Fibroblast of skin of abdomen (primary cell): ENCODE data around the gene APOL5. TPM values are rescaled to one million over a fixed set of nuclear protein-coding genes. Genes with fewer than 3 reads are reported as not detected.
"Not testable (repeated sequence)": the region's sequence is repeated elsewhere in the genome, so short reads cannot be mapped to it uniquely, and the experiment has no call there.

Source experiments
- DNase-seq: peaks from one replicate; pipeline ENCODE4 v3.0.0-alpha.2; 2013
- polyA plus RNA-seq, 2 experiments: library from polyadenylated mRNA; unstranded; fragments of 120-200 nt; gene quantifications; one replicate each; pipeline ENCODE4 v1.2.1, GENCODE V29; 2013; ENCODE audit not compliant: insufficient read length in 2 of 2

The APOL5 gene
- not detected for polyA plus RNA-seq (2013, experiment 1 of 2; ENCODE audit: insufficient read length)
- polyA plus RNA-seq (2013, experiment 2 of 2; ENCODE audit: insufficient read length), result not detected

GRCh38 chr22:35717572-35717971 lies at the start of gene APOL5:
TSS of gene APOL5 (plus strand) at chr22:35717872. CDS start at chr22:35717872, 0 bp downstream.
- no peak for DNase-seq

DNA sequence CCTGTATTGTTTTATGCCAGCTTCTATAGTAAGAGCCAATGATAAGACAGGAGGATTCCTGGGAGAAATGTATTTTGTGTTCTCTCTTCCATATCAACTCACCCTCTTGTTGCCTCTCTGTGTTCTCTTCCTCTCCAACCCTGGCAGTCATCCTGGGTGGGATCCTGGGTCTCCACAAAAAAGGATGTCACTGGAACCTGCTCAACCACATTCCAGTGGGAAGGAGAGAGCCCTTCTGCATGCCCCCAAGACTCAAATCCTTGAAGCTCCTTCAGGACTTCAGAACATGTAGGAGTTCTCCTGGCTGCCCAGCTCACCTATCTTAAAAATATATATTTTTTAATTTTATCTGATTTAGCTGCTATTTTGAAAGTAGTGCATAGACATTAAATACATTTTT lies 43.3 kb upstream of the APOL5 start:
- DNase-seq, result no peak

DNA sequence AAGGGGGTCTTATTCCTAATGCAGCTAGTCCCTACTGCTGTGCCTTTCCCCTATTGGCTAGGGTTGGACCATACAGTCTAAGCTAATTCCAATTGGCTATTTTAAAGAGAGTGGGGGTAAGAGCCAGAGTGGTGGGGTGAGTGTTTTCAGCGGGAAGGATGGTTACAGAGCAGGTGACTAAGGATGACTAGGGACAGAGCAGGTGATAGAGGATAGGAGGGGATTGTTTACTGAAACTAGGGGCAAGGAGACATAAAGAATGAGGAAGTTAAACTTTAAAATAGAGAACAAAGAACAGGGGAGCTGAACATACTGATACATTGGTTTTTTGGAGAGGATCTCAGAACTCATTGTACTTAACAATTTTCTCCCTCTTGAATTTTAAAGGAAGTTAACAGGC lies 41.6 kb upstream of the APOL5 start:
- DNase-seq, result not testable (repeated sequence)

DNA sequence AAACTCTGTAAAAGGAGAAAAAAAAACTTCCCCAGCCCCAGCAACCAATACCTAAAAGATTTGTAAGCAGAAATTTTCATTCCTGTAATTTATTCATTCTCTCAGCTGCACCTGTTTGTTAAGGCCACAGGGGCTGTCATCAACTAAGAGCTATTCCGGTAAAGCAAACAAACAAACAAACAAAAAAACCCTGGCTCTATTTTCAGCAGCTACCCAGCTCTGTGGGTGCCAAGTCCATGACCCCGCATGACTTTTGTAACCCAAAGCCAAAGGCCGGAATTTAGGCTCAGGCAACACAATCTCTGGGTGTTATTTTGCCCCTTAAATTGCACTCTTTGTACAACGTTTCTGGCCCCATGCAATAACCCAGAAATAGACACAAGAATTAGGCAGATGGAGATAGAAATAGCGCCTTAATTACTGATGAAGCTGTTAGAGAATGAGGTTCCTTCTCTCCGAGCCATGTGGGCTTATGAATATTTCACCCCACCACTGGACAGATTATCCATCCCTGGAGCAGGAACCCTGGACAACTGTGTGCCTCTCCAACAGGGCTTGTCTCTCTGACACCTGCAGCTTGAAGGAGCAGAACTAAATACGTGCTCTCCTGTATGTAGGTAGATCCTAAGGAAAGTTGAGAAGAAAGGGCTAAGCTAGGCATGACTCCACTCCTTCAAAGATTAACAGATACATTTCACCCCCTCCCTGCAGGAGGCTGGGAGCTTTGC lies 40.0 kb upstream of the APOL5 start:
- DNase-seq, result no peak

DNA sequence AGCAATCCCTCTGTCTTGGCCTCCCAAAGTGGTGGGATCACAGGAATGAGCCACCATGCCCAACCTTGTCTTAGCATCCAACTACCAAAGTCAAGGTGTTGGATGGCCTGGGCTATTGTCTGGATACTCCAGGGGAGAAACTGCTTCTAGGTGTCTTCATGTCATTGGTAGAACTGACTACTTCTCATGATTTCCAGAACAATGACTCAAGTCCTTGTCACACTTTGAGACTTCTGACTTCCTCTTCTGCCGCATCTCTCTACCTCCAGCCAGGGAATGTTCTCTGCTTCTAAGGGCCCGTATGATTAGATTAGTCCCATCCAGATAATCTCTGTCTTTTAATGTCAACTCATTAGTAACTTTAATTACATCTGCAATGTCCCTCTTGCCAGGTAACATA lies 38.8 kb upstream of the APOL5 start:
- no peak for DNase-seq

- DNase-seq, result not testable (repeated sequence)
Measured at GRCh38 chr22:35679492-35679891, 38.2 kb upstream of the APOL5 start.

GRCh38 chr22:35681454-35682052 lies 36.1 kb upstream of the APOL5 start:
- DNase-seq, result no peak

- no peak for DNase-seq
Measured at GRCh38 chr22:35683560-35683959, 34.1 kb upstream of the APOL5 start.

DNA sequence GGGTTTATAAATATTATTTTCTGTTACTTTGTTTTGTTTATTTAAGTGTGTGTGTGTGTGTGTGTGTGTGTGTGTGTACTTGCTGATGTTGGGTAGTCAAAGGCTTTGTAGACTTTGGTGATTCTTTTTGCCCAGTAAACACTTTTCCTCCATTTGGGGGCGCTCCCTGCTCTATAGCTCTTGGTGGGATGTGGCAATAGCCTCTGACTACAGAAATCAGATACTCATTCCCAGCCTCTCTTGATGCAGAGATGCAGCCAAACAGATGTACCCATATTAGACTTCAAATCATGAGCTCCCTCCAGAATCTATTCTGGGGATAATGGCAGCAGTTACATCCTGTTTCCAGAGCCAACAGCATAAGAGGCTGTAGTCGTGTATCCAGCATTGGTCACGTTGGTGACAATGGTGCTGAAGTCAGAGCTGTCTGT lies 33.4 kb upstream of the APOL5 start:
- DNase-seq, result peak; percentile 38

- no peak for DNase-seq
Measured at GRCh38 chr22:35684732-35685131, 32.9 kb upstream of the APOL5 start.

GRCh38 chr22:35685731-35686130 lies 31.9 kb upstream of the APOL5 start:
- DNase-seq, result no peak

DNA sequence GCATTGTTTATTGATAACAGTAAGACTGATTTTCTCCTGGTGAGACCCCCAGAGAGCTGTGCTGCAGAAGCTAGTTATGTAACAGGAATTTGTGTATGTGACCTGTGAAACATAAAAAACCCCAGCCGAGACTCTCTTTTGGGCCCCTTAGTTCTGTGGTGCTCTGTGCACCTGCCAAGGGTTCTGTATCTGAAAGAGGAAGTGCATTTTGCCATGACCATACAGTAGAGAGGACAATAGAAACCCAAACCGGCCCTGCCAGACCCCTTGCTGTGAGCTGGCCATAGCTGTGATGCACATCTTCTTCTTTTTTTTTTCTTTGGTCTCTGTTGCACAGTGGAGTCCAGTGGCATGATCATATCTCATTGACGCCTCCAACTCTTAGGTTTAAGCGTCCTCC lies 31.4 kb upstream of the APOL5 start:
- DNase-seq, result no peak

GRCh38 chr22:35687461-35687860 lies 30.2 kb upstream of the APOL5 start:
- DNase-seq, result no peak

- DNase-seq, result no peak
Measured at GRCh38 chr22:35688913-35689675, 28.6 kb upstream of the APOL5 start.

DNA sequence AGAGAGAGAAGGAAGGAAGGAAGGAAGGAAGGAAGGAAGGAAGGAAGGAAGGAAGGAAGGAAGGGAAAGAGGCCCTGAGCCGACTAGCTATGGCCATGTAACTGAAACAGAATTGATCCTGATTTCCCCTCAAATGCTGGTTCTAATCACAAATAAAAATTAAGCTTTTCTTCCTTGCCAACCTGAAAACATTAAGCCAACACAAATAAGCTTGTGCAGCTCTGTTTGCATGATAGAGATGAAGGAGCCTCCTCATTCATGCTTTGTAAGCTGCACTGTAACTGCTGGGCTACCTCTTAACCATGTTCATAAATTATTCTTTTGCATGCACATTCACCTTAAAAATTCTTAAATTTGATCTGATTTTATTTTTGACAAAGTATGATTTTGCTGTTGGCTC lies 27.7 kb upstream of the APOL5 start:
- no peak for DNase-seq

GRCh38 chr22:35695202-35695601 lies 22.5 kb upstream of the APOL5 start:
- DNase-seq, result no peak

DNA sequence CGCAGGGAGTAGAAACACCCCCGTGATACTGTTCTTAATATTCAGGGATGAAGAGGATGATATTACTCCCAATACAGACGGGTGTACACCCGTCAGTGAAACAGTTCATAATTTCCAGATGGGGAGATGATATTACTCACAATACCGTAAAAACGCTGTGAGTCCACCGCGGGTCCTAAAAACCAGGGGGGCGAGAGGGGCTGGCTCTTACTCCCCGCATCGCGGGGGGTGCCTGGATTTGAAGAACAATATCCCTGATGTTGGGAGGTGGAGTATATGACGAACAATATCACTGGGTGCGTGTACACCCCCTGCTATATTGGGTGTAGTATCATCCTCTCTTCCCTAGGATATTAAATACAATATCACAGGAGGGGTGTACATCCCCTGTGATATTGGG lies 20.5 kb upstream of the APOL5 start:
- DNase-seq, result no peak

DNA sequence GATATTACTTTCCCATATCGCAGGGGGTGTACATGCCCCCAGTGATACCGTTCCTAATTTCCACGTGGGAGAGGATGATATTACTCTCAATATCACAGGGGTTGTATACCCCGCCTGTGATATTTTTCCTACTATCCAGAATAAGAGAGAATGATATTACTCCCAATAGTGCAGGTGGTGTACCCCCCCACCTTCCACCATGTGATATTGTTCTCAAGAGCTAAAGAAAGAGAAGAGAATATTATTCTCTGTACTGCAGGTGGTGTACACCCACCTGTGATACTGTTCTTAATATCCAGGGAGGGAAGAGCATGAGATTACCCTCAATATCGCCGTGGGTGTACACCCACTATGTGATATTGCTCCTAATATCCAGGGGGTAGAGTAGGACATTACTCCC lies 17.8 kb upstream of the APOL5 start:
- not testable (repeated sequence) for DNase-seq

GRCh38 chr22:35703861-35704584 lies 13.6 kb upstream of the APOL5 start:
- no peak for DNase-seq

GRCh38 chr22:35705141-35705540 lies 12.5 kb upstream of the APOL5 start:
- peak; percentile 86 for DNase-seq

DNA sequence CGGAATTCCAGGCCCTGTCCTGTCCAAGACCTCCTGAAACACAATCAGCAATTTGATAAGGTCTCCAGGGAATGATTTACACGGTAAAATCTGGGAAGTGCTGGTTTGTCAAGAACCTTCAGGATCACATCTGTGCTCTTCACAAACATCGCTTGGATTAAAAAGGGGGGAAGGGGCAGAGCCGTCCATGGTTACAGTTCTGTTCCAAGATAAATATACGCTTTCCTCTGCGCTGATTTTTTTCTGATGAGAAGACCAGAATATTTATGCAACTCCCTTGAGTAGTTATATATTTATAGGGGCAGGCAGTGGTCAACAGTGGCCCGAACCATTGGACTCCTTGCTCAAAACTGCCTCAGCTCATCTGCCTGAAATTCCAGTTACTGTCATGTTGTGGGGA lies 9.2 kb upstream of the APOL5 start:
- peak; percentile 9 for DNase-seq

DNA sequence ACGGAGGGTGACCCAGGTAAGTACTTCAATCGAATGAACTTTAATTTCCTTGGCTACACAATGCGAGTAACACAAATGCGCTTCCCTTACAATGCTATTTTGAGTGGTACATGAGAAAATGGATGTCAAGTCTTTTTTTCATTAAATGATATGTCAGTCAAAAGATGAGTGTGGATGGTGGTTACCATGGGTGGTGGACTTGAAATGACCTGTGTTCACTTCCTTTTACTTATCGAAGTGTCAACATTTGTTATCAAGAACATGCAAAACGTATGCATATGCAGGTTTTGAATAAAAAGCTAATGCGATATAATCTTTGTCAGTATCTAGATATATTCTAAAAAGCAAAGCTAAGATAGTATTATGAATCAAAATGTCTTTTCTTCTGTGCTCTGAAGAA lies 8.8 kb upstream of the APOL5 start:
- no peak for DNase-seq

DNA sequence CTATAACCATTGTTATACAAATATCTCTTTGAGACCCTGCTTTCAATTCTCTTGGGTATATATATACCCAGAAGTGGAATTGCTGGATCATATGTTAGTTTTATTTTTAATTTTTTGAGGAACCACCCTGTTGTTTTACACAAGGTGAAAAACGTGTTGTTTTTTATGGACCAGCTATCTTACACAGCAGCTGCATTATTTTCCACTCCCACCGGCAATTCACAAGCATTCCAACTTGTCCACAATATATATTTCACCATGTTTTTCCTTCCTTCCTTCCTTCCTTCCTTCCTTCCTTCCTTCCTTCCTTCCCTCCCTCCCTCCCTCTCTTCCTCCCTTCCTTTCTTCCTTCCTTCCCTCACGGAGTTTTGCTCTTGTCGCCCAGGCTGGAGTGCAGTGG lies 6.3 kb upstream of the APOL5 start:
- DNase-seq, result no peak
